AG08396 (cell line): Measurements from ENCODE around the gene UXT.
"Not testable (repeated sequence)": the region's sequence is repeated elsewhere in the genome, so short reads cannot be mapped to it uniquely, and the experiment has no call there.

ENCODE experiments used
- DNase-seq: peaks from one replicate; pipeline ENCODE4 v3.0.0; 2012; ENCODE audit warnings: low spot score, mixed read lengths

UXT gene

GRCh38 chrX:47658684-47659420 is at the start of gene UXT:
Gene UXT (minus strand): TSS chrX:47659180. CDS start chrX:47658927, 253 bp downstream.
- peak; percentile 85 for DNase-seq

GRCh38 chrX:47707031-47707780 is 48.2 kb upstream of the UXT start:
- no peak for DNase-seq

GRCh38 chrX:47706575-47706974 is 47.6 kb upstream of the UXT start:
- peak; percentile 27 for DNase-seq

- DNase-seq = no peak
Observed at GRCh38 chrX:47704736-47705135, 45.8 kb upstream of the UXT start.

- no peak for DNase-seq
Observed at GRCh38 chrX:47697181-47697580, 38.2 kb upstream of the UXT start.

- no peak for DNase-seq
Observed at GRCh38 chrX:47690175-47690574, 31.2 kb upstream of the UXT start.

GRCh38 chrX:47687263-47687662 is 28.3 kb upstream of the UXT start:
- DNase-seq = no peak

GRCh38 chrX:47683829-47684205 is 24.8 kb upstream of the UXT start:
- DNase-seq = no peak

- DNase-seq = no peak
Observed at GRCh38 chrX:47683184-47683828, 24.3 kb upstream of the UXT start.

GRCh38 chrX:47675959-47676859 is 17.2 kb upstream of the UXT start:
- not testable (repeated sequence) for DNase-seq

- no peak for DNase-seq
Observed at GRCh38 chrX:47674776-47675175, 15.8 kb upstream of the UXT start.

GRCh38 chrX:47665797-47666196 is 6.8 kb upstream of the UXT start:
- not testable (repeated sequence) for DNase-seq

- no peak for DNase-seq
Observed at GRCh38 chrX:47664737-47665136, 5.8 kb upstream of the UXT start.

GRCh38 chrX:47662144-47662657 is 3.2 kb upstream of the UXT start:
- DNase-seq = peak; percentile 40

- no peak for DNase-seq
Observed at GRCh38 chrX:47661539-47661938, 2.6 kb upstream of the UXT start.

- DNase-seq = no peak
Observed at GRCh38 chrX:47659421-47659726, 394 bp upstream of the UXT start.

GRCh38 chrX:47658301-47658683 is 688 bp downstream of the UXT start:
- DNase-seq = no peak

- no peak for DNase-seq
Observed at GRCh38 chrX:47651043-47651905, 7.7 kb downstream of the UXT start.

GRCh38 chrX:47650164-47651042 is 8.6 kb downstream of the UXT start, which contains the start of gene ELK1:
Gene ELK1 (minus strand): TSS chrX:47650563. CDS start chrX:47641441, 9,122 bp downstream.
- DNase-seq = peak; percentile 91

GRCh38 chrX:47649781-47650163 is 9.2 kb downstream of the UXT start:
- no peak for DNase-seq
